Lung (tissue), 12 donors: ENCODE results near the gene TOLLIP. TPM values are rescaled to one million over a fixed set of nuclear protein-coding genes. Genes with fewer than 3 reads are reported as not detected.

ENCODE experiments used
- ATAC-seq: fragments of 200-7000 bp; cut with Tn5 transposase; one replicate; pipeline ENCODE4 v1.9.1; 2020; ENCODE audit warnings: moderate number of reproducible peaks; ENCODE audit not compliant: insufficient read depth, low FRiP score
- DNase-seq, 3 donors: peaks; one replicate each; pipeline ENCODE4 v3.0.0-alpha.2; 2013 to 2017
- H3K27ac ChIP-seq, 2 donors: one replicate each; pipeline ENCODE4 v1.5.1; 2013; ENCODE audit warnings: mild to moderate bottlenecking in 2 of 2, moderate library complexity in 2 of 2, control low read depth in 1 of 2, inconsistent platforms in 1 of 2, low read depth in 1 of 2, low read length in 1 of 2
- H3K27me3 ChIP-seq, 3 donors: one replicate each; pipeline ENCODE4 v1.5.1; 2013; ENCODE audit warnings: low read length in 2 of 3; ENCODE audit not compliant: control insufficient read depth in 3 of 3, insufficient read depth in 3 of 3
- H3K36me3 ChIP-seq, 4 donors: one replicate each; pipeline ENCODE4 v1.5.1; 2013; ENCODE audit warnings: low read length in 4 of 4, mild to moderate bottlenecking in 1 of 4, moderate library complexity in 1 of 4; ENCODE audit not compliant: control insufficient read depth in 4 of 4, insufficient read depth in 4 of 4
- H3K4me1 ChIP-seq, 5 donors: one replicate each; pipeline ENCODE4 v1.5.1; 2013; ENCODE audit warnings: low read length in 5 of 5, mild to moderate bottlenecking in 2 of 5, moderate library complexity in 1 of 5; ENCODE audit not compliant: control insufficient read depth in 5 of 5, insufficient read depth in 5 of 5
- H3K4me3 ChIP-seq: one replicate; pipeline ENCODE4 v1.5.1; 2013; ENCODE audit warnings: mild to moderate bottlenecking, control low read depth, moderate library complexity
- H3K9ac ChIP-seq, 2 donors: one replicate each; pipeline ENCODE4 v1.5.1; 2013; ENCODE audit warnings: low read length in 2 of 2, control low read depth in 1 of 2; ENCODE audit not compliant: insufficient read depth in 1 of 2
- H3K9me3 ChIP-seq, 4 donors: one replicate each; pipeline ENCODE4 v1.5.1; 2013; ENCODE audit warnings: low read length in 3 of 4, mild to moderate bottlenecking in 1 of 4, moderate library complexity in 1 of 4; ENCODE audit not compliant: control insufficient read depth in 4 of 4, insufficient read depth in 3 of 4
- CTCF ChIP-seq: IDR thresholded peaks from 2 replicates; pipeline ENCODE4 v1.5.1; 2012; ENCODE audit warnings: mild to moderate bottlenecking; ENCODE audit errors: control extremely low read depth, extremely low read depth
- WGBS, 2 donors: extraction: QIAGEN DNeasy Blood & Tissue Kit; methylation state at CpG; one replicate each; pipeline ENCODE4 v1.1.7; 2013; 5-methylcytosine and 5-hydroxymethylcytosine counted together
- polyA plus RNA-seq, 2 donors: library from polyadenylated mRNA; stranded (reverse); fragments of 200-250 nt; gene quantifications; one replicate each; pipeline ENCODE4 v1.2.1, GENCODE V29; 2013
- total RNA-seq, 2 donors: library from RNA; depleted of rRNA in 1 of 2; stranded (reverse); fragments of >200 nt in 1 of 2; gene quantifications; one replicate each; pipeline ENCODE4 v1.2.1, GENCODE V29; 2014 to 2021
- donor health status: control.
- donor health status: control.
- donor health status: Bipolar disorder and iron deficiency.
- donor health status: healthy.
- donor health status: DM: yes; HTN: yes; CAD: no.

The TOLLIP gene
- total and polyA plus RNA-seq, 4 donors: 26.9 to 79.4 (median 43.4) TPM

- ATAC-seq (no peak), DNase-seq (no peak)
- no peak for TF ChIP-seq CTCF
- Histone ChIP-seq H3K36me3 (peaks cover 0 to 40% (median 13%) of the 10 kb centered on the region in 4 donors), H3K27me3 (no peaks in the 10 kb centered on the region), H3K4me3 (no peak overlapping the region), H3K9me3 (no peaks in the 10 kb centered on the region), H3K4me1 (peaks cover 0 to 26% (median 9%) of the 10 kb centered on the region in 5 donors), H3K9ac (no peak overlapping the region), H3K27ac (no peak overlapping the region)
- 88 to 94% methylated on average over 9 of the region's 9 CpGs for WGBS, 2 donors
Observed at GRCh38 chr11:1296287-1296686, 13.1 kb downstream of the TOLLIP start.

GRCh38 chr11:1295591-1295990 lies 13.8 kb downstream of the TOLLIP start:
- no peak for DNase-seq
- Histone ChIP-seq H3K27me3 (no peaks in the 10 kb centered on the region), H3K36me3 (peaks cover 0 to 44% (median 13%) of the 10 kb centered on the region in 4 donors), H3K27ac (no peak overlapping the region), H3K4me3 (no peak overlapping the region), H3K9ac (no peak overlapping the region), H3K9me3 (no peaks in the 10 kb centered on the region), H3K4me1 (peaks cover 0 to 23% (median 9%) of the 10 kb centered on the region in 5 donors)
- TF ChIP-seq CTCF: no peak
- 95 to 97% methylated on average over 23 of the region's 23 CpGs for WGBS, 2 donors
- no peak for ATAC-seq

- Histone ChIP-seq H3K27ac (no peak overlapping the region), H3K36me3 (peaks cover 0 to 49% (median 14%) of the 10 kb centered on the region in 4 donors), H3K9me3 (no peaks in the 10 kb centered on the region), H3K4me3 (no peak overlapping the region), H3K27me3 (no peaks in the 10 kb centered on the region), H3K9ac (no peak overlapping the region), H3K4me1 (peaks cover 0 to 22% (median 9%) of the 10 kb centered on the region in 5 donors)
- DNase-seq (no peak), ATAC-seq (no peak)
- 90 to 91% methylated on average over 22 of the region's 22 CpGs for WGBS, 2 donors
- TF ChIP-seq CTCF: no peak
Observed at GRCh38 chr11:1295086-1295485, 14.3 kb downstream of the TOLLIP start.

GRCh38 chr11:1293619-1294015 lies 15.8 kb downstream of the TOLLIP start:
- H3K9ac ChIP-seq: no peak overlapping the region
- DNase-seq (no peak), ATAC-seq (no peak)
- no peak overlapping the region for H3K27ac ChIP-seq
- peaks cover 0 to 15% (median 0%) of the 10 kb centered on the region in 5 donors for H3K4me1 ChIP-seq
- H3K36me3 ChIP-seq: peaks cover 0 to 64% (median 18%) of the 10 kb centered on the region in 4 donors
- no peaks in the 10 kb centered on the region for H3K9me3 ChIP-seq
- H3K4me3 ChIP-seq: no peak overlapping the region
- no peaks in the 10 kb centered on the region for H3K27me3 ChIP-seq
- TF ChIP-seq CTCF: no peak
- 84 to 90% methylated on average over 13 of the region's 13 CpGs for WGBS, 2 donors
